ENCODE measurements around the gene TTLL1.

TTLL1 gene

DNA sequence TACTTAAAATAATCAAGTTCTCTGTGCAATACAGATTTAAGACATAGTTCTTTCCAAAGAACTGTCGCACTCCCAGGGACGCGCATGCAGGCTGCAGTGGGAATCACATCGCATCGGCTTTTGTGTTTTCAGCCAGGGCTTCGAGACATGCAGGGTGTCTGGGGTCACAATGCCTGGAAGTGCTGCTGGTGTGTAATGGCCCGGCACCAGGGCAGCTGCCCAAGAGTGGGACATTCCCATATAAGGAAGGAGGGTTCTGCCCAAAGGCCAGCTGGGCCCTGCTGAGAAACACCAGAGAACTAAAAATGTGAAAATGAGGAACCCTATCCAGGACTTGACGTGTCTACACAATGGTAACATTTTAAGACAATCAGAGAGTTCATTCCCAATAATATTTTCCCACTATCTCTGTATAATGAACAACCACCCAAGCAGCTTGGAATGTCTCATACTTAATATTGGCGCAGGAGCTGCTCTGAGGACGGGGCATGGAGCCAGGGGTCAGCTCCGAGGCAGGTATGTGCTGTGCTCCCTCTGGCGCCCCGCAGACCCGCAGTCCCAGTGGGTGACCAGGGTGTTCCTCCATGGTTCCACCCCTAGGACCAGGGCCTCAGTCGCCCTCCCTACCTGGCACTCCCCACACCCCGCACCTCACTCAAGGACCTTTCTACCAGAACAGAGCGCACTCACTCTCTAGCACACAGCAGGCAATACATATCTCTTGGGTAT is 42.7 kb upstream of the TTLL1 start:
- Histone ChIP-seq H3K4me3 (ENCODE audit: low read depth in 1 of 2, low read length in 2 of 2) (no peak overlapping the region), H3K4me2 (ENCODE audit: insufficient read depth, low read length) (no peak overlapping the region), H2AFZ (ENCODE audit: low read depth, low read length) (no peak overlapping the region), H3K27me3 (ENCODE audit: insufficient read depth, low read length, poor library complexity) (no peaks in the 10 kb centered on the region), H3K9ac (ENCODE audit: low read depth, low read length) (no peak overlapping the region), H3K9me3 (ENCODE audit: insufficient read depth, low read length, severe bottlenecking) (no peaks in the 10 kb centered on the region), H3K27ac (ENCODE audit: low read length) (no peak overlapping the region), H3K4me1 (ENCODE audit: insufficient read depth, low read length) (no peaks in the 10 kb centered on the region), H4K20me1 (ENCODE audit: insufficient read depth, low read length) (peaks cover 17% of the 10 kb centered on the region), H3K36me3 (ENCODE audit: insufficient read depth, low read length) (peaks cover 48% of the 10 kb centered on the region), H3K79me2 (ENCODE audit: insufficient read depth, low read length) (no peaks in the 10 kb centered on the region)
- TF ChIP-seq EZH2 (IDR thresholded peaks at IDR 0.05; ENCODE audit: borderline replicate concordance, low read depth, low read length, severe bottlenecking), result no peak
- TF ChIP-seq, protein P1, sequence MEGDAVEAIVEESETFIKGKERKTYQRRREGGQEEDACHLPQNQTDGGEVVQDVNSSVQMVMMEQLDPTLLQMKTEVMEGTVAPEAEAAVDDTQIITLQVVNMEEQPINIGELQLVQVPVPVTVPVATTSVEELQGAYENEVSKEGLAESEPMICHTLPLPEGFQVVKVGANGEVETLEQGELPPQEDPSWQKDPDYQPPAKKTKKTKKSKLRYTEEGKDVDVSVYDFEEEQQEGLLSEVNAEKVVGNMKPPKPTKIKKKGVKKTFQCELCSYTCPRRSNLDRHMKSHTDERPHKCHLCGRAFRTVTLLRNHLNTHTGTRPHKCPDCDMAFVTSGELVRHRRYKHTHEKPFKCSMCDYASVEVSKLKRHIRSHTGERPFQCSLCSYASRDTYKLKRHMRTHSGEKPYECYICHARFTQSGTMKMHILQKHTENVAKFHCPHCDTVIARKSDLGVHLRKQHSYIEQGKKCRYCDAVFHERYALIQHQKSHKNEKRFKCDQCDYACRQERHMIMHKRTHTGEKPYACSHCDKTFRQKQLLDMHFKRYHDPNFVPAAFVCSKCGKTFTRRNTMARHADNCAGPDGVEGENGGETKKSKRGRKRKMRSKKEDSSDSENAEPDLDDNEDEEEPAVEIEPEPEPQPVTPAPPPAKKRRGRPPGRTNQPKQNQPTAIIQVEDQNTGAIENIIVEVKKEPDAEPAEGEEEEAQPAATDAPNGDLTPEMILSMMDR (IDR thresholded peaks at IDR 0.05; ENCODE audit: borderline replicate concordance, extremely low read depth, low read length, poor library complexity, severe bottlenecking), result no peak
- DNase-seq, result no peak
- ATAC-seq (ENCODE audit: insufficient read depth, low read depth), result no peak

DNA sequence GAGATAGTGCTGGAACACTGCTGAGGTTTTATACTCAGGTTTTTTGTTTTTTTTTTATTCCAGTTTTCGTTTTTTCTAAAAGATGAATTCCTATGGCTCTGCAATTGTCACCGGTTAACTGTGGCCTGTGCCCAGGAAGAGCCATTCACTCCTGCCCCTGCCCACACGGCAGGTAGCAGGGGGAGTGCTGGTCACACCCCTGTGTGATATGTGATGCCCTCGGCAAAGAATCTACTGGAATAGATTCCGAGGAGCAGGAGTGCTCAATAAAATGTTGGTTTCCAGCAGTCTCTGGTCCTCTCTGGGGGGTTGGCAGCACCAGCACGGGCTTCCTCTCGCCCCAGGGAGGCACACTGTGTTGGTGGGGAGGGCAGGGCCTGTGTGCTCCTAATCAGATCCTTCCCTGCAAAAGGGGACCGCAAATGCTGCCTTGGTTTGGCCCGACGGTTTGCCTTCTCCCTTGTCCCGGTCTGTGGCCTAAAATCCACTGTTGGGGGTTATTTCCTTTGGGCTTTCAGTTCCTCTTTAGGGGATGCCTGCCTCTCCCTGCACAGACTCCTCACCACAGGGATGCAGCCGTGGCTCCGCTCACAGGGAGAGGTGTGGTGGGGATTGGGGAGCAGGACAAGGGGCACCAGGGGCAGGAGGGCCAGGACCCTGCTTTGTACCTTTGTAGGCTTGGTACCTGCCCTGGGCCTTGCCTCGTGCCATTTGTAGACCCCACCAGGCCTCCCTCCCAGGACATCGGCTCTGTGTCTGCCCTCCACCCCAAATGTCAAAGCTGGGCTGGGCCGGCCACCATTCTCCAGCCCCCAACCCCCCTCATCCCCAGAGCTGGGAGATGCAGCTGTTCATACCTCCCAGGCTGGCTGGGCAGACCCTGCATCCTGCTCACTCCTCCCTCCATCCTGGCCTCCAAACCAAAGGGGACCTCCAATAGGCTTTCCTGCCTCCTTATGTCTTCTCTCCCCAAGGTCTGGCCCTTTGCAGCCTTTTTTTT is 40.5 kb upstream of the TTLL1 start:
- no peak overlapping the region for H3K4me2 ChIP-seq (ENCODE audit: insufficient read depth, low read length)
- no peak overlapping the region for H3K4me3 ChIP-seq (ENCODE audit: low read depth in 1 of 2, low read length in 2 of 2)
- DNase-seq (no peak), ATAC-seq (ENCODE audit: insufficient read depth, low read depth) (no peak)
- H3K36me3 ChIP-seq (ENCODE audit: insufficient read depth, low read length), result peaks cover 28% of the 10 kb centered on the region
- H3K79me2 ChIP-seq (ENCODE audit: insufficient read depth, low read length), result no peaks in the 10 kb centered on the region
- H3K9me3 ChIP-seq (ENCODE audit: insufficient read depth, low read length, severe bottlenecking), result no peaks in the 10 kb centered on the region
- H3K9ac ChIP-seq (ENCODE audit: low read depth, low read length), result no peak overlapping the region
- TF ChIP-seq, protein P1 (IDR thresholded peaks at IDR 0.05; ENCODE audit: borderline replicate concordance, extremely low read depth, low read length, poor library complexity, severe bottlenecking), result no peak
- TF ChIP-seq EZH2 (IDR thresholded peaks at IDR 0.05; ENCODE audit: borderline replicate concordance, low read depth, low read length, severe bottlenecking), result no peak
- H3K4me1 ChIP-seq (ENCODE audit: insufficient read depth, low read length), result no peaks in the 10 kb centered on the region
- H4K20me1 ChIP-seq (ENCODE audit: insufficient read depth, low read length), result peaks cover 9% of the 10 kb centered on the region; the same call in 1 of the 2 replicates
- no peak overlapping the region for H2AFZ ChIP-seq (ENCODE audit: low read depth, low read length)
- H3K27ac ChIP-seq (ENCODE audit: low read length), result no peak overlapping the region
- no peaks in the 10 kb centered on the region for H3K27me3 ChIP-seq (ENCODE audit: insufficient read depth, low read length, poor library complexity)

DNA sequence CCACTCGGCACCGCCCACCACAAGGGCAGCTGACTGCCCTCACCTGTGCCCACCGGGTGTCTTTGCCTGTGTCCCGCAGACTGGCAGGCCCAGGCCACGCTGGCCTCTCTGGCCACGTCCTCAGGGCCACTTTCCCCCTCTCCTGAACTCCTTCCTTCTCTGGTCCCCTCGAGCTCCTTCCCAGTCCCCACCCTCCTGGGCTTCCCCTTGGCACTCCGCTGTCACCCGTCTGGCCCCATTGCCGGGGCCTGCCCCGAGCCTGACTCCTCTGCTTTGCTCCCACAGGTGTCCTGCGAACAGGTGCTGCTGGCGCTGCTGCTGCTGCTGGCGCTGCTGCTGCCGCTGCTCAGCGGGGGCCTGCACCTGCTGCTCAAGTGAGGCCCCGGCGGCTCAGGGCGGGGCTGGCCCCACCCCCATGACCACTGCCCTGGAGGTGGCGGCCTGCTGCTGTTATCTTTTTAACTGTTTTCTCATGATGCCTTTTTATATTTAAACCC is 39.8 kb upstream of the TTLL1 start:
- Histone ChIP-seq H3K79me2 (ENCODE audit: insufficient read depth, low read length) (no peaks in the 10 kb centered on the region), H3K4me2 (ENCODE audit: insufficient read depth, low read length) (no peak overlapping the region), H3K4me3 (ENCODE audit: low read depth in 1 of 2, low read length in 2 of 2) (no peak overlapping the region), H2AFZ (ENCODE audit: low read depth, low read length) (no peak overlapping the region), H3K27me3 (ENCODE audit: insufficient read depth, low read length, poor library complexity) (no peaks in the 10 kb centered on the region), H3K9me3 (ENCODE audit: insufficient read depth, low read length, severe bottlenecking) (no peaks in the 10 kb centered on the region), H4K20me1 (ENCODE audit: insufficient read depth, low read length) (0 out of 2 replicates have a peak, but pooled peaks cover 6% of the 10 kb centered on the region), H3K27ac (ENCODE audit: low read length) (no peak overlapping the region), H3K4me1 (ENCODE audit: insufficient read depth, low read length) (no peaks in the 10 kb centered on the region), H3K9ac (ENCODE audit: low read depth, low read length) (no peak overlapping the region), H3K36me3 (ENCODE audit: insufficient read depth, low read length) (peaks cover 24% of the 10 kb centered on the region)
- TF ChIP-seq EZH2 (IDR thresholded peaks at IDR 0.05; ENCODE audit: borderline replicate concordance, low read depth, low read length, severe bottlenecking), result no peak
- TF ChIP-seq, protein P1 (IDR thresholded peaks at IDR 0.05; ENCODE audit: borderline replicate concordance, extremely low read depth, low read length, poor library complexity, severe bottlenecking), result no peak
- DNase-seq (peak; percentile 22), ATAC-seq (ENCODE audit: insufficient read depth, low read depth) (0 out of 3 replicates have a peak, but pooled peaks have one; percentile 13)
